ENCODE measurements around the gene FAM227B. TPM values are rescaled to one million over a fixed set of nuclear protein-coding genes. Genes with fewer than 3 reads are reported as not detected.

FAM227B gene
- total RNA-seq, 1 donor from 2014 or later, result 25.1 TPM

DNA sequence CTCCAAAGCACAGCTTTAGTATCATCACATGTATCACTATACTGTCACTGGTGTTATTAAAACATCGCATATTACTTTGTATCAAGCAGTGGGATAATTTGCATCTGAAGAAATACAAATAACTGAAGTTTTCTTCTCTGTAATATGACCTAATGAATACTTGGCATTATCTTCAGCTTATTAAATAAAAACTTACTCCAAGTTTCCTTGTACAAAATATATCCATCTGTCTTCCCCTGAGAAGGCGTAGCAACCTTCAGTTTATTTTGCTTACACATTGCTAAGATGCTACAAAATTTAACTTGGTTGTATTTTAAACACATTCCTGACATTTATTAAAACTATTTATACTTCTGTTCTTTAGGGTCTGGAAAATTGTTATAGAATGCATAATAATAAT, 183.9 kb downstream of the FAM227B start:
- Histone ChIP-seq H3K4me3 (no peak overlapping the region), H3K9me3 (ENCODE audit: low read depth) (no peaks in the 10 kb centered on the region), H3K36me3 (no peaks in the 10 kb centered on the region), H3F3A (ENCODE audit: low read depth) (no peaks in the 10 kb centered on the region), H3K27me3 (no peaks in the 10 kb centered on the region), H3K79me2 (ENCODE audit: low read depth) (no peaks in the 10 kb centered on the region), H2AFZ (replicated peaks) (no peak overlapping the region), H4K20me1 (ENCODE audit: low read depth) (no peaks in the 10 kb centered on the region), H3K4me2 (no peak overlapping the region), H3K27ac (no peak overlapping the region), H3K4me1 (no peaks in the 10 kb centered on the region), H3K9ac (no peak overlapping the region)
- no peak overlapping the region for H3K27ac Mint-ChIP-seq
- no peaks in the 10 kb centered on the region for H3K27me3 Mint-ChIP-seq (ENCODE audit: insufficient read depth, low read depth)
- no peak for TF ChIP-seq EZH2 (IDR thresholded peaks at IDR 0.05)
- TF ChIP-seq, protein P1, sequence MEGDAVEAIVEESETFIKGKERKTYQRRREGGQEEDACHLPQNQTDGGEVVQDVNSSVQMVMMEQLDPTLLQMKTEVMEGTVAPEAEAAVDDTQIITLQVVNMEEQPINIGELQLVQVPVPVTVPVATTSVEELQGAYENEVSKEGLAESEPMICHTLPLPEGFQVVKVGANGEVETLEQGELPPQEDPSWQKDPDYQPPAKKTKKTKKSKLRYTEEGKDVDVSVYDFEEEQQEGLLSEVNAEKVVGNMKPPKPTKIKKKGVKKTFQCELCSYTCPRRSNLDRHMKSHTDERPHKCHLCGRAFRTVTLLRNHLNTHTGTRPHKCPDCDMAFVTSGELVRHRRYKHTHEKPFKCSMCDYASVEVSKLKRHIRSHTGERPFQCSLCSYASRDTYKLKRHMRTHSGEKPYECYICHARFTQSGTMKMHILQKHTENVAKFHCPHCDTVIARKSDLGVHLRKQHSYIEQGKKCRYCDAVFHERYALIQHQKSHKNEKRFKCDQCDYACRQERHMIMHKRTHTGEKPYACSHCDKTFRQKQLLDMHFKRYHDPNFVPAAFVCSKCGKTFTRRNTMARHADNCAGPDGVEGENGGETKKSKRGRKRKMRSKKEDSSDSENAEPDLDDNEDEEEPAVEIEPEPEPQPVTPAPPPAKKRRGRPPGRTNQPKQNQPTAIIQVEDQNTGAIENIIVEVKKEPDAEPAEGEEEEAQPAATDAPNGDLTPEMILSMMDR (IDR thresholded peaks at IDR 0.05), result no peak
- no peak for TF ChIP-seq EZH2phosphoT487 (IDR thresholded peaks at IDR 0.05)
- no peak for DNase-seq (ENCODE audit: low spot score)
- H3K4me3 Mint-ChIP-seq, result no peak overlapping the region
- no peaks in the 10 kb centered on the region for H3K9me3 Mint-ChIP-seq
- no peaks in the 10 kb centered on the region for H3K4me1 Mint-ChIP-seq
- H3K36me3 Mint-ChIP-seq, result no peaks in the 10 kb centered on the region

DNA sequence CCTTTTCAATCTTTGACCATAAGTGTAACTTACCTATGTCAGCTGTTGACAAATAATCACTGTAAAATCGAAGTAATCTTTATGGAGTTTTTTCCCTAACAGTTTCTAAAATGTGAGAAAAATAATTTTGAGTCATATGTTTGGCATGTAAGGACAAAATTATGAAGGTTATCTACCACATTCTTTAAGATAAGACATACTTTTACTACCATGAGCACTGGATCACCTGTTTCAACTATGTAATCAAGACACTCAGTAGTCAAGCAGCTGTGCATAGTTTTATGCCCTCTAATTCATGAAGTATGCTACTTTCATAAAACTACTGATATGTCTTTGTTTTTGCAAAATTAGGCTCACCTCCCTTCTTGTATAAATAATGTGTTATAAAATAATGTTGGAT, 185.4 kb downstream of the FAM227B start:
- H4K20me1 ChIP-seq (ENCODE audit: low read depth), result no peaks in the 10 kb centered on the region
- H3F3A ChIP-seq (ENCODE audit: low read depth), result no peaks in the 10 kb centered on the region
- no peak for TF ChIP-seq EZH2 (IDR thresholded peaks at IDR 0.05)
- no peak for TF ChIP-seq EZH2phosphoT487 (IDR thresholded peaks at IDR 0.05)
- TF ChIP-seq, protein P1 (IDR thresholded peaks at IDR 0.05), result no peak
- no peak overlapping the region for H3K4me3 ChIP-seq
- no peaks in the 10 kb centered on the region for H3K27me3 Mint-ChIP-seq (ENCODE audit: insufficient read depth, low read depth)
- no peak for DNase-seq (ENCODE audit: low spot score)
- no peak overlapping the region for H3K27ac ChIP-seq
- no peak overlapping the region for H3K9ac ChIP-seq
- no peaks in the 10 kb centered on the region for H3K9me3 Mint-ChIP-seq
- no peaks in the 10 kb centered on the region for H3K9me3 ChIP-seq (ENCODE audit: low read depth)
- H3K36me3 ChIP-seq, result no peaks in the 10 kb centered on the region
- H2AFZ ChIP-seq (replicated peaks), result no peak overlapping the region
- H3K27ac Mint-ChIP-seq, result no peak overlapping the region
- no peak overlapping the region for H3K4me3 Mint-ChIP-seq
- H3K4me1 ChIP-seq, result no peaks in the 10 kb centered on the region
- H3K4me2 ChIP-seq, result no peak overlapping the region
- no peaks in the 10 kb centered on the region for H3K4me1 Mint-ChIP-seq
- H3K27me3 ChIP-seq, result no peaks in the 10 kb centered on the region
- H3K79me2 ChIP-seq (ENCODE audit: low read depth), result no peaks in the 10 kb centered on the region
- no peaks in the 10 kb centered on the region for H3K36me3 Mint-ChIP-seq

DNA sequence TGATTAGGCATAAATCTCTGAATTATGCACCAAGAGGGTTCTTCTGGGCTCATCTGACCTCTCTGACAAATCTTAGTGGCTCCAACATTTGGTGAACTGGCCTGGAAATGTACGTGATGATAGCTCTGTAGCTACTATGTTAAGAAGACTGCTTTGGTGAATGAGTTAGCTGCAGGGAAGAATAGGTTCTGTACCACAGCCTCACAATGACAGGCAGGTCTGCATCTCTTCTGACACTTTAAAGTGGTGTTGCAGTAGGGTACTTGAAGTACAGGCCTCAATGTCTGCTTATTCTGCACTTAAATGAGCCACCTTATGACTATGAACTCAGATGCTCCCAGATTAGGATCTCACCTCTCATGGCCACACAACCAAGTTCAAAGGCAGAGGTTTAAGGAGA, 190.6 kb downstream of the FAM227B start:
- Histone ChIP-seq H2AFZ (replicated peaks) (no peak overlapping the region), H3K9ac (no peak overlapping the region), H3K27me3 (no peaks in the 10 kb centered on the region), H3K9me3 (ENCODE audit: low read depth) (no peaks in the 10 kb centered on the region), H3K36me3 (no peaks in the 10 kb centered on the region), H3K4me3 (no peak overlapping the region), H4K20me1 (ENCODE audit: low read depth) (no peaks in the 10 kb centered on the region), H3K4me1 (no peaks in the 10 kb centered on the region), H3F3A (ENCODE audit: low read depth) (no peaks in the 10 kb centered on the region), H3K79me2 (ENCODE audit: low read depth) (no peaks in the 10 kb centered on the region), H3K4me2 (no peak overlapping the region), H3K27ac (no peak overlapping the region)
- H3K4me1 Mint-ChIP-seq, result no peaks in the 10 kb centered on the region
- TF ChIP-seq EZH2phosphoT487 (IDR thresholded peaks at IDR 0.05) (no peak), EZH2 (IDR thresholded peaks at IDR 0.05) (no peak)
- TF ChIP-seq, protein P1 (IDR thresholded peaks at IDR 0.05), result no peak
- no peaks in the 10 kb centered on the region for H3K27me3 Mint-ChIP-seq (ENCODE audit: insufficient read depth, low read depth)
- no peak for DNase-seq (ENCODE audit: low spot score)
- no peak overlapping the region for H3K27ac Mint-ChIP-seq
- H3K36me3 Mint-ChIP-seq, result no peaks in the 10 kb centered on the region
- no peaks in the 10 kb centered on the region for H3K9me3 Mint-ChIP-seq
- H3K4me3 Mint-ChIP-seq, result no peak overlapping the region
